Measurements from ENCODE around the gene METTL1.

DNA sequence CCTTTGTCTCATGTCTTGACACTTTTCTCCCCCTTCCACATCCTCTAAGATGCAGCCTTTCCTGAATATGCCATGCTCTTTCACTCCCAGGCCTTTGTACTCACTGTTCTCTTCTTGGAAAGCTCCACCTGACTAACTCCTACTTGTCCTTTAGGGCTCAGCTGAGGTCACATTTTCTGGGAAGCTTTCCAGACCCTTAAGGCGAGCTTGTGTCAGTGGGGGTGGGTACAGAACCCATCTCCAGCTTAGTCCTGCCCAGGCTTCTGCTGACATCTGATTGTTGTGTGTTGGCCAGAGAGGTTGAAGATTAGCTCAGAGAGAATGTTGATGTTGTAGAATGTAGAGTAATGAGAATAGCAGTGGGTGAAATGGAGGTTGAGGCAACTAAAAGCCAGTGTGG, 7.8 kb upstream of the METTL1 start:
- no peak for TF ChIP-seq GATA2 (IDR thresholded peaks at IDR 0.05; ENCODE audit: low read depth, low read length)
- TF ChIP-seq GATA3 (IDR thresholded peaks at IDR 0.05; ENCODE audit: low read depth, low read length): no peak
